NCI-H345 (cell line): ENCODE measurements around the gene TACR2.

ENCODE experiments used
- DNase-seq: peaks from one replicate; lab custom pipeline; 2025; lab: John Stamatoyannopoulos, UW

TACR2 gene

GRCh38 chr10:69403066-69403465, 13.7 kb downstream of the TACR2 start:
- DNase-seq, result no peak

DNA sequence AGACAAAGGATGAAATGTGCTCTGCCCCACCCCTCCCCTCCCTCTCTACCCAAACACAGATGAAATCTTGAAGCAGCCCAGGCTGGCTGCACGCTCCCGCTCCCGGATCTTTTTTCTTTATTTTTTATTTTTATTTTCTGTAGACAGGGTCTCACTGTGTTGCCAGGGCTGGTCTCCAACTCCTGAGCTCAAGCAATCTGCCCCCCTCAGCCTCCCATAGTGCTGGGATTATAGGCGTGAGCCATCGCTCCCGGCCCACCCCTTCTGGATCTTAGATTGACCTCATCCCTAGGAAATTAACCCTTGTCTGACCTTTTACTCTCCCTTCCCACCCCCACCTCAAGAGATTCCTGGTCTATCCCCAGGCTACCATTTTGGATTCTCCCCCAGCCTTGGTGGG, 14.3 kb downstream of the TACR2 start:
- DNase-seq, result no peak

DNA sequence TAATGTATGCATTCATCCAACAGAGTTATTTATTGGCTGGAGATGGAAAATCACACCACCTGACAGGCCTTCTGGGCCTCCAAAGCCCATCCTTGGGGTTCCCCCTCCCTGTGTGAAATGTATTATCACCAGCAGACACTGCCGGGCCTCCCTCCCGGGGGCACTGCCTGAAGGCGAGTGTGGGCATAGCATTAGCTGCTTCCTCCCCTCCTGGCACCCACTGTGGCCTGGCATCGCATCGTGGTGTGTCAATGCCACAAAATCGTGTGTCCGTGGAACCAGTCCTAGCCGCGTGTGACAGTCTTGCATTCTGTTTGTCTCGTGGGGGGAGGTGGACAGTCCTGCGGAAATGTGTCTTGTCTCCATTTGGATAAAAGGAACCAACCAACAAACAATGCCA, 15.3 kb downstream of the TACR2 start:
- no peak for DNase-seq

DNA sequence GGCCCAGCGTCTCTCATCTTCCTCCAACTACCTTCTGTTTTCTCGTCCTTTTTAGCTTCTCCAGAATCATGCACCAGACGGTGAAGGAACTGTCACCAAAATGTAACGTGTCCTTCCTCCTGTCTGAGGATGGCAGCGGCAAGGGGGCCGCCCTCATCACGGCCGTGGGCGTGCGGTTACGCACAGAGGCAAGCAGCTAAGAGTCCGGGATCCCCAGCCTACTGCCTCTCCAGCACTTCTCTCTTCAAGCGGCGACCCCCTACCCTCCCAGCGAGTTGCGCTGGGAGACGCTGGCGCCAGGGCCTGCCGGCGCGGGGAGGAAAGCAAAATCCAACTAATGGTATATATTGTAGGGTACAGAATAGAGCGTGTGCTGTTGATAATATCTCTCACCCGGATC, 15.8 kb downstream of the TACR2 start:
- DNase-seq, result no peak

- DNase-seq, result no peak
Measured at GRCh38 chr10:69398466-69398865, 18.3 kb downstream of the TACR2 start.

- DNase-seq, result no peak
Measured at GRCh38 chr10:69397972-69398371, 18.7 kb downstream of the TACR2 start.

- no peak for DNase-seq
Measured at GRCh38 chr10:69394020-69394419, 22.7 kb downstream of the TACR2 start.

DNA sequence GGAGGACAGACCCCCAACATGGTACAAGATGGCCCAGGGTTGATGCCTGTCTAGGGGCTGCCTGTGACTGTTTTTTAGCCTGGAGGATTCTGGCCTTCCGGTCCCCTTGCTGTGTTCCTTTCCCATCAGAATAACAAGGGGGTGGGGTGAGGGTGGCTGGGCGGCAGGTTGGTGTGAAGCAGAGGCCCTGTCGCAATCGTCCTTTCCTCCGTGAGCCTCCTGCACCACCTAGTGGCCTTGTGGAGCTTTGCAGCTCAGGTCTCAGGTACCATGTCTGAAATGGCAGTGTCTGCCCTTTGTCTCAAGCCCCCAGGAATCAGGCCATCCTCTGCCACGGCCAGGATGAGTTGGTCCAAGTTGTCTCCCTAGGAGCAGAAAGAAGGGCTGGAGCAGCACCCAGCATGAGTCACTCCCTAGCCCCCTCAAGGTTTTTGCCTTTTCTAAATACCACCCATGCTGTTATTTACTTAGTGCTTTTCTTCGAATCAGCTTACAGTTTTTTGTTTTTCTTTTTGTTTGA, 24.2 kb downstream of the TACR2 start:
- DNase-seq, result peak; percentile 80

DNA sequence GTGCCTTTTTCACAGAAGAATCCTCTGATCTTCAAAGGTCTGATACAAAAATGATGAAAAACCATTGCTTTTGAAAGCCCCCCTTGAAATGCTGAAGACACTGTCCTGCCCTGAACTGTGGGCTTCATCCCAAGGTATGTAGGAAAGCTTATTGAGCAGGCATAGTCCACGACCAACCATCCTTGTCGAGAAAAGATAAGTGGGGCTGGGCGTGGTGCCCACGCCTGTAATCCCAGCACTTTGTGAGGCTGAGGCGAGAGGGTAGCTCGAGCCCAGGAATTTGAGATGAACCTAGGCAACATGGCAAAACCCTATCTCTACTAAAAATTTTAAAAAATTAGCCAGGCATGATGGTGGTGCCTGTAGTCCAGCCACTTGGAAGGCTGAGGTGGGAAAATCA, 25.6 kb downstream of the TACR2 start:
- no peak for DNase-seq

- DNase-seq, result peak; percentile 41
Measured at GRCh38 chr10:69389827-69390490, 26.8 kb downstream of the TACR2 start.

DNA sequence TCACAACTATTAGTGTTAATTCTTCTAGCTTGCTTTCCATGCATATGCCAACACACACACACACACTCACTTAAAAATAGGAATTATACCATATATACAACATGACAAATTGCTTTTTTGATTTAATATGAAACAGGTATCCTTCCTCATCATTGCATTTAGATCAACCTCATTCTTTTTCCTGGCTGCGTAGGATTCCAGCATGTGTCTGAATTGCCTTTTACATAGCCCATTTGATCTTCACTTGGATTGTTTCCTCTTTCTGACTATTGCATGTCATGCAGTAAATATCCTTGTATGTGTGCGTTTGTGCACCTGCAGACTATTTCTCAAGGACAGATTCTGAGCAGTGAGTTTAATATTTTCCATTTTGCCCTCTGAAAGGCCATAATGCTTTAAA, 28.2 kb downstream of the TACR2 start:
- DNase-seq, result no peak

- DNase-seq, result no peak
Measured at GRCh38 chr10:69387500-69387899, 29.2 kb downstream of the TACR2 start.

- no peak for DNase-seq
Measured at GRCh38 chr10:69385454-69386350, 31.0 kb downstream of the TACR2 start.

- no peak for DNase-seq
Measured at GRCh38 chr10:69384320-69384719, 32.4 kb downstream of the TACR2 start.

DNA sequence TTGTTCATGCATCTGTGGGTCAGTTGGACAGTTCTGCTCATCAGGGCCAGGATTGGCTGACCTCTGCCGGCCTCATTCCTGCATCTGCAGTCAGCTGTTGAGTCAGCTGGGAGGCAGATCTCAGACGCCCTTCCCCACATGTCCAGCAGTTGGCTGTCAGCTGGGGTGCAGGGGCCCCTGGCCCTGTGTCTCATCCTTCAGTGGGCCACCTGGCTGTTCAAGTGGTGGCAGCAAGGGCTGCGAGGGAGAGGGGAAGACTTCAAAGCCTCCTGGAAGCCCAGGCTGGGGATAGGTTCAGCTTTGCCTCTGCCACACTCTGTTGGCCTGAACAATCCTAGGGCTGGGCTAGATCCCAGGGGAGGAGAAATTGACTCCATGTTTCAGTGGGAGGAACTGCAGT, 33.2 kb downstream of the TACR2 start:
- no peak for DNase-seq

GRCh38 chr10:69382382-69383117, 34.2 kb downstream of the TACR2 start:
- no peak for DNase-seq

- no peak for DNase-seq
Measured at GRCh38 chr10:69379800-69380199, 36.9 kb downstream of the TACR2 start.

- DNase-seq, result no peak
Measured at GRCh38 chr10:69377933-69378332, 38.8 kb downstream of the TACR2 start.

DNA sequence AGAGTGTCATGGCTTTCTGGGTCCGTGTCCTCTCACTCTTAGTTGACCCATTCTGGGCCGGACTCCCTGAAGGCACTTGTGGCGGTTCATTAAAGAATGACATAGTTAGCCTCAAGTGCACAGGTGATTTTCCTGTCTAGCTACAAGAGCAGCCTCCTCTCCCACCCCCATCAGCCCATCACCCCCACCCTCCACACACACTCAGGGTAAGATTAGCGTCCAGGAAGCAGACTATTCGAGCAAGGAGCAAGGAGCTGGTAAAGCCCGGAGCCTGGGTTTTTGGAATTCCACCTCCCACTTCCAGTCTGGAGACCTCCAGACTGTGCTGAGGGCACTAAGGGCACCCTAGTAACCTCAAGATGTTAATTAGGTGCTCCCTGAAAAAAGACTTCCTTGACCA, 39.5 kb downstream of the TACR2 start:
- no peak for DNase-seq

- no peak for DNase-seq
Measured at GRCh38 chr10:69376662-69377061, 40.1 kb downstream of the TACR2 start.

DNA sequence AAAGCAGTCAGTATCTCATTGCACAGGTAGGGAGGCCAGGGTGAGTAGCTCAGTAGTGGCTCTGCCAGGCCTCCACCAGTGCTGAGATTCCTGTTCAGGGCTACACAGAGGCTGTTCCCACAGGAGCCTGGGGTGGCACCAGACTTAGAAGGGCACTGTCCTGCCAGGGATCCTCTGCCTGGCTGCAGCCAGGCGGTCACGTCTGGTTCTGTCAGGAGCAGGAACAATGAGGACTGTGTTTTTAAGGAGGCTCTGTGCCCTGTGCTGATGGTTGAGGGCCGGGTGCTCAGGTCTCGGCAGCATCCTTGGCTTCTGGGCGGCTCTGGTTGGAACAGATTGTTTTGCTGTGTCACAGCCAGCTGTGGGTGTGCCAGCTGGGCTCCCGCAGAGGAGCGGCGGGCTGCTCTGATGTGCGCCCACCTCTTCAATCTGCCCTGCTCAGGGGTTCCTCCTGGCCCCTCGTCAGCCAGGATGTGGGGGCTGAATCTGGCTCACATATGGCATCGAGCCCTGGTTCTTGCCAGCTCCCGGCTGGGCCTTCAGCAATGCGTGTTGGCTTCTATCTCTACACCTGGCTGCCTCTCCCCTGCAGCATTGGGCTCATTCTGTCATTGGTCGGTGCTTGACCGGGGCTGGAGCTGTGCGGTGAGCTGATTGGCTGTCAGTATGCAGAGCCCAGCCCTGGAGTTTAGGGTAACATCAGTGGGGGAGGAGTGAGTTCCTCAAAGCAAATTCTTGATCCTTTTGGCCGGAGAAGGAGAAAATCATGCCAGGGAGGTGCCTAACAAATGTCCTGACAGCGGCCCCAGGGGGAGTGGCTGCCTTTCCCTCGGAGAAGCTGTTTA, 41.2 kb downstream of the TACR2 start:
- no peak for DNase-seq

GRCh38 chr10:69374931-69375306, 41.8 kb downstream of the TACR2 start:
- no peak for DNase-seq
